Liver (tissue), 9 donors: ENCODE results near the gene MOGAT2. TPM values are rescaled to one million over a fixed set of nuclear protein-coding genes. Genes with fewer than 3 reads are reported as not detected.

Experiments used
- DNase-seq: peaks from one replicate; pipeline ENCODE4 v3.0.0-alpha.2; 2017; ENCODE audit warnings: low spot score
- H3K27ac ChIP-seq, 2 donors: one replicate each; pipeline ENCODE4 v1.7.0; 2013; ENCODE audit warnings: inconsistent platforms in 2 of 2, low read length in 2 of 2, control low read depth in 1 of 2, low read depth in 1 of 2, mild to moderate bottlenecking in 1 of 2
- H3K27me3 ChIP-seq, 4 donors: one replicate each; pipeline versions ENCODE4 v1.6.1 to v1.7.0; 2013; ENCODE audit warnings: low read length in 3 of 4, inconsistent platforms in 1 of 4, mild to moderate bottlenecking in 1 of 4, moderate library complexity in 1 of 4; ENCODE audit not compliant: control insufficient read depth in 4 of 4, insufficient read depth in 4 of 4
- H3K36me3 ChIP-seq, 4 donors: one replicate each; pipeline versions ENCODE4 v1.6.1 to v1.7.0; 2013; ENCODE audit warnings: low read length in 3 of 4, mild to moderate bottlenecking in 3 of 4, low read depth in 1 of 4, moderate library complexity in 1 of 4; ENCODE audit not compliant: control insufficient read depth in 4 of 4, insufficient read depth in 3 of 4
- H3K4me1 ChIP-seq, 4 donors: one replicate each; pipeline versions ENCODE4 v1.6.1 to v1.7.0; 2013; ENCODE audit warnings: low read length in 3 of 4, mild to moderate bottlenecking in 3 of 4, moderate library complexity in 1 of 4; ENCODE audit not compliant: control insufficient read depth in 4 of 4, insufficient read depth in 4 of 4
- H3K4me3 ChIP-seq, 3 donors: one replicate each; pipeline versions ENCODE4 v1.6.1 to v1.7.0; 2013; ENCODE audit warnings: low read length in 3 of 3, control low read depth in 1 of 3, low read depth in 1 of 3, mild to moderate bottlenecking in 1 of 3
- H3K9ac ChIP-seq, 2 donors: one replicate each; pipeline ENCODE4 v1.7.0; 2013; ENCODE audit warnings: low read length in 2 of 2, mild to moderate bottlenecking in 2 of 2, moderate library complexity in 2 of 2, control low read depth in 1 of 2, low read depth in 1 of 2
- H3K9me3 ChIP-seq, 4 donors: one replicate each; pipeline versions ENCODE4 v1.6.1 to v1.7.0; 2013; ENCODE audit warnings: low read length in 3 of 4; ENCODE audit not compliant: control insufficient read depth in 4 of 4
- EGR1 ChIP-seq, 2 donors: IDR thresholded peaks; 2 replicates each; pipeline ENCODE4 v1.6.1; 2016 to 2018; ENCODE audit warnings: antibody characterized with exemption in 2 of 2, low read depth in 2 of 2
- FOXA1 ChIP-seq: IDR thresholded peaks from 2 replicates; pipeline ENCODE4 v1.6.1; 2016; ENCODE audit warnings: antibody characterized with exemption
- FOXA2 ChIP-seq: IDR thresholded peaks from 2 replicates; pipeline ENCODE4 v1.6.1; 2016; ENCODE audit warnings: antibody characterized with exemption
- GABPA ChIP-seq, 2 donors: IDR thresholded peaks in 1 of 2; conservative IDR thresholded peaks in 1 of 2; 2 replicates each; pipeline ENCODE4 v1.6.1; 2016; ENCODE audit warnings: antibody characterized with exemption in 2 of 2, mild to moderate bottlenecking in 1 of 2, moderate library complexity in 1 of 2
- HNF4A ChIP-seq, 2 donors: conservative IDR thresholded peaks; 2 replicates each; pipeline ENCODE4 v1.6.1; 2016; ENCODE audit warnings: antibody characterized with exemption in 2 of 2, mild to moderate bottlenecking in 2 of 2
- HNF4G ChIP-seq: IDR thresholded peaks from 2 replicates; pipeline ENCODE4 v1.6.1; 2016; ENCODE audit warnings: antibody characterized with exemption
- JUND ChIP-seq, 2 donors: IDR thresholded peaks; 2 replicates each; pipeline ENCODE4 v1.6.1; 2016; ENCODE audit warnings: antibody characterized with exemption in 2 of 2
- NR2F2 ChIP-seq: IDR thresholded peaks from 2 replicates; pipeline ENCODE4 v1.6.1; 2016; ENCODE audit warnings: antibody characterized with exemption
- RAD21 ChIP-seq, 2 donors: IDR thresholded peaks; 2 replicates each; pipeline ENCODE4 v1.6.1; 2016; ENCODE audit warnings: antibody characterized with exemption in 2 of 2, mild to moderate bottlenecking in 2 of 2
- RXRA ChIP-seq, 2 donors: IDR thresholded peaks; 2 replicates each; pipeline ENCODE4 v1.6.1; 2017 to 2018; ENCODE audit warnings: antibody characterized with exemption in 2 of 2, mild to moderate bottlenecking in 1 of 2
- SP1 ChIP-seq: IDR thresholded peaks from 2 replicates; pipeline ENCODE4 v1.6.1; 2018; ENCODE audit warnings: antibody characterized with exemption, mild to moderate bottlenecking
- TAF1 ChIP-seq: conservative IDR thresholded peaks from 2 replicates; pipeline ENCODE4 v1.6.1; 2016; ENCODE audit warnings: antibody characterized with exemption, mild to moderate bottlenecking
- YY1 ChIP-seq: IDR thresholded peaks from 2 replicates; pipeline ENCODE4 v1.6.1; 2016; ENCODE audit warnings: antibody characterized with exemption, mild to moderate bottlenecking
- WGBS: extraction: QIAGEN DNeasy Blood & Tissue Kit; methylation state at CpG from one replicate; pipeline ENCODE4 v1.1.7; 2013; 5-methylcytosine and 5-hydroxymethylcytosine counted together
- polyA plus RNA-seq, 2 donors: library from polyadenylated mRNA; stranded (reverse) in 1 of 2; unstranded in 1 of 2; fragments of 200-250 nt in 1 of 2; fragments of >200 nt in 1 of 2; fragmentation: Nextera tagmentation in 1 of 2; extraction: Ambion mirVana in 1 of 2; gene quantifications; one replicate each; pipeline versions ENCODE4 v1.2.1 to v1.2.3, GENCODE V29; 2013 to 2015
- total RNA-seq, 2 donors: library from RNA; depleted of rRNA; stranded (reverse); fragments of >200 nt; gene quantifications; one replicate each; pipeline ENCODE4 v1.2.3, GENCODE V29; 2014
- TF ChIP-seq, protein P1 (sequence below): IDR thresholded peaks from 2 replicates; pipeline ENCODE4 v1.6.1; 2016; ENCODE audit warnings: antibody characterized with exemption, mild to moderate bottlenecking
- TF ChIP-seq, protein P2 (sequence below): IDR thresholded peaks from 2 replicates; pipeline ENCODE4 v1.6.1; 2016; ENCODE audit warnings: antibody characterized with exemption
- TF ChIP-seq, protein P3 (sequence below): IDR thresholded peaks from 2 replicates; pipeline ENCODE4 v1.6.1; 2016; ENCODE audit warnings: antibody characterized with exemption
- TF ChIP-seq, protein P4 (sequence below): IDR thresholded peaks from 2 replicates; pipeline ENCODE4 v1.6.1; 2016; ENCODE audit warnings: antibody characterized with exemption
- TF ChIP-seq, protein P5 (sequence below): fragments of 150-350 bp; IDR thresholded peaks from 2 replicates; pipeline ENCODE4 v1.5.1; 2017; ENCODE audit warnings: improper control_type of control experiment, low read depth, low read length; ENCODE audit not compliant: missing input control
- donor health status: healthy.
- donor health status: healthy.
- donor health status: healthy.
- donor health status: healthy.
- donor health status: healthy.

MOGAT2 gene
- total and polyA plus RNA-seq, 4 donors = 1.0 to 92.4 (median 37.6) TPM

DNA sequence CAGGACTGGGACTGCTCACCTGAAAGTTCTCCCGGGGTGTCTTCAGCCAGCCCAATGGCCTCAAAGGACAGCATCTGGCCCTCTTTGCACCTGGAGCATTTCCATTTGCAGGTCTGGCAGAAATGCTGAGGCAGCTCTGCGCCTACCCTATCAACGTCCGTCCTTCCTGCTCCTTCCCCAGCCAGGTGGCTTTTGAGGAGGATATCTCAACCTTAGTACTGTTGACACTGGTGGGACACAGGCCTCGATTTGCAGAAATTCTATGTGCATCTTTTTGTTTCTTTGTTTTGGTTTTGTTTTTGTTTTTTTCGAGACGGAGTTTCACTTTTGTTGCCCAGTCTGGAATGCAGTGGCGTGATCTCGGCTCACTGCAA is 5.0 kb downstream of the MOGAT2 start:
- peaks cover 15 to 77% (median 67%) of the 10 kb centered on the region in 4 donors for H3K4me1 ChIP-seq
- H3K9me3 ChIP-seq = no peaks in the 10 kb centered on the region
- H3K27ac ChIP-seq = peak overlapping the region; percentile 70 to 82
- peaks cover 0 to 6% (median 1%) of the 10 kb centered on the region in 4 donors for H3K36me3 ChIP-seq
- WGBS = 32% methylated on average over 9 of the region's 9 CpGs
- DNase-seq = no peak
- H3K27me3 ChIP-seq = no peaks in the 10 kb centered on the region
- H3K9ac ChIP-seq = no peak overlapping the region
- peak overlapping the region in 1 of 3 donors; percentile 14 for H3K4me3 ChIP-seq
- TF ChIP-seq JUND (IDR thresholded peaks at IDR 0.05) = no peak

DNA sequence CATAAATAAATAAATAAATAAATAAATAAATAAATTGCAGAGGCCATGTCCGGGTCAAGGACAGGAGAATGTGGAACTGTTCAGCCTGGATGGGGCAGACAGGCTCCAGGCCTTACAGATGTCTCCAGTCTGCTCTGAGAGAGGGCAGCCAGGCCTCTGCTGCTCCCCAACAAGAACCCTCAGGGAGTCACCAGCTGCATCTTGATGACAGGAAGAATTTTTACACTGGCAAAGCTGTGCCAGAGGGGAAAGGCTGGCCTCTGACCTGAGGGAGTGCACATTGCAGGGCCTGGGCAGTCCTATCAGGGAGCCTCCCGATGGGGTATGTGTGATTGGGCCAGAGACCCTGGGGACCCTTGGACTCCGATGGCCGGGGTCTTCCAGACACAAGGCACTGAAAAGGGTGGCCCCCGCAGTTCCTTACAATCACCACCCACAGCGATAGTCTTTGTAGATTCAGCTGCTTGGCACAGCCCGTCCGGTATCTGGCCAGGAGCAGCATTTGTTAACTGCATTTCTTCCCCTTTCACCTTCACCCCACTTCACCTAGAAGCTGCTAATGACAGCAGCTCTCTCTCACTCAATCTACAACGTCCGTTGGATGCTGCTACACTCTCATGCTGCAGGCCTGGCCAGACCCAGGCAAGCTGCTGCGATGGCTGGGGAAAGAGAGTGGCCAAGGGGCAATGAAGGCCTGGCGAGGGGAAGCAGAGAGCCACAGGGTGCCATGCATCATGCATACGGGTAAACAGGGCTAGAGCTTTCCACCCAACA is 8.1 kb downstream of the MOGAT2 start:
- H3K27me3 ChIP-seq = no peaks in the 10 kb centered on the region
- no peak overlapping the region for H3K9ac ChIP-seq
- TF ChIP-seq FOXA2 (no peak), JUND (IDR thresholded peaks at IDR 0.05) (no peak), RAD21 (IDR thresholded peaks at IDR 0.05) (no peak), RXRA (IDR thresholded peaks at IDR 0.05) (no peak), GABPA (IDR thresholded peaks at IDR 0.05 in 1 of 2, conservative IDR thresholded peaks at IDR 0.05 in 1 of 2) (no peak), SP1 (no peak), TAF1 (no peak), NR2F2 (no peak), FOXA1 (no peak), EGR1 (IDR thresholded peaks at IDR 0.05; ENCODE audit: low read depth in 2 of 2) (no peak), YY1 (no peak), HNF4G (no peak), HNF4A (conservative IDR thresholded peaks at IDR 0.05) (no peak)
- TF ChIP-seq, protein P1, sequence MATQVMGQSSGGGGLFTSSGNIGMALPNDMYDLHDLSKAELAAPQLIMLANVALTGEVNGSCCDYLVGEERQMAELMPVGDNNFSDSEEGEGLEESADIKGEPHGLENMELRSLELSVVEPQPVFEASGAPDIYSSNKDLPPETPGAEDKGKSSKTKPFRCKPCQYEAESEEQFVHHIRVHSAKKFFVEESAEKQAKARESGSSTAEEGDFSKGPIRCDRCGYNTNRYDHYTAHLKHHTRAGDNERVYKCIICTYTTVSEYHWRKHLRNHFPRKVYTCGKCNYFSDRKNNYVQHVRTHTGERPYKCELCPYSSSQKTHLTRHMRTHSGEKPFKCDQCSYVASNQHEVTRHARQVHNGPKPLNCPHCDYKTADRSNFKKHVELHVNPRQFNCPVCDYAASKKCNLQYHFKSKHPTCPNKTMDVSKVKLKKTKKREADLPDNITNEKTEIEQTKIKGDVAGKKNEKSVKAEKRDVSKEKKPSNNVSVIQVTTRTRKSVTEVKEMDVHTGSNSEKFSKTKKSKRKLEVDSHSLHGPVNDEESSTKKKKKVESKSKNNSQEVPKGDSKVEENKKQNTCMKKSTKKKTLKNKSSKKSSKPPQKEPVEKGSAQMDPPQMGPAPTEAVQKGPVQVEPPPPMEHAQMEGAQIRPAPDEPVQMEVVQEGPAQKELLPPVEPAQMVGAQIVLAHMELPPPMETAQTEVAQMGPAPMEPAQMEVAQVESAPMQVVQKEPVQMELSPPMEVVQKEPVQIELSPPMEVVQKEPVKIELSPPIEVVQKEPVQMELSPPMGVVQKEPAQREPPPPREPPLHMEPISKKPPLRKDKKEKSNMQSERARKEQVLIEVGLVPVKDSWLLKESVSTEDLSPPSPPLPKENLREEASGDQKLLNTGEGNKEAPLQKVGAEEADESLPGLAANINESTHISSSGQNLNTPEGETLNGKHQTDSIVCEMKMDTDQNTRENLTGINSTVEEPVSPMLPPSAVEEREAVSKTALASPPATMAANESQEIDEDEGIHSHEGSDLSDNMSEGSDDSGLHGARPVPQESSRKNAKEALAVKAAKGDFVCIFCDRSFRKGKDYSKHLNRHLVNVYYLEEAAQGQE = no peak
- TF ChIP-seq, protein P2, sequence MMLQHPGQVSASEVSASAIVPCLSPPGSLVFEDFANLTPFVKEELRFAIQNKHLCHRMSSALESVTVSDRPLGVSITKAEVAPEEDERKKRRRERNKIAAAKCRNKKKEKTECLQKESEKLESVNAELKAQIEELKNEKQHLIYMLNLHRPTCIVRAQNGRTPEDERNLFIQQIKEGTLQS = no peak
- TF ChIP-seq, protein P3, sequence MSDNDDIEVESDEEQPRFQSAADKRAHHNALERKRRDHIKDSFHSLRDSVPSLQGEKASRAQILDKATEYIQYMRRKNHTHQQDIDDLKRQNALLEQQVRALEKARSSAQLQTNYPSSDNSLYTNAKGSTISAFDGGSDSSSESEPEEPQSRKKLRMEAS = no peak
- TF ChIP-seq, protein P4, sequence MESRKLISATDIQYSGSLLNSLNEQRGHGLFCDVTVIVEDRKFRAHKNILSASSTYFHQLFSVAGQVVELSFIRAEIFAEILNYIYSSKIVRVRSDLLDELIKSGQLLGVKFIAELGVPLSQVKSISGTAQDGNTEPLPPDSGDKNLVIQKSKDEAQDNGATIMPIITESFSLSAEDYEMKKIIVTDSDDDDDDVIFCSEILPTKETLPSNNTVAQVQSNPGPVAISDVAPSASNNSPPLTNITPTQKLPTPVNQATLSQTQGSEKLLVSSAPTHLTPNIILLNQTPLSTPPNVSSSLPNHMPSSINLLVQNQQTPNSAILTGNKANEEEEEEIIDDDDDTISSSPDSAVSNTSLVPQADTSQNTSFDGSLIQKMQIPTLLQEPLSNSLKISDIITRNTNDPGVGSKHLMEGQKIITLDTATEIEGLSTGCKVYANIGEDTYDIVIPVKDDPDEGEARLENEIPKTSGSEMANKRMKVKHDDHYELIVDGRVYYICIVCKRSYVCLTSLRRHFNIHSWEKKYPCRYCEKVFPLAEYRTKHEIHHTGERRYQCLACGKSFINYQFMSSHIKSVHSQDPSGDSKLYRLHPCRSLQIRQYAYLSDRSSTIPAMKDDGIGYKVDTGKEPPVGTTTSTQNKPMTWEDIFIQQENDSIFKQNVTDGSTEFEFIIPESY = no peak
- TF ChIP-seq, protein P5, sequence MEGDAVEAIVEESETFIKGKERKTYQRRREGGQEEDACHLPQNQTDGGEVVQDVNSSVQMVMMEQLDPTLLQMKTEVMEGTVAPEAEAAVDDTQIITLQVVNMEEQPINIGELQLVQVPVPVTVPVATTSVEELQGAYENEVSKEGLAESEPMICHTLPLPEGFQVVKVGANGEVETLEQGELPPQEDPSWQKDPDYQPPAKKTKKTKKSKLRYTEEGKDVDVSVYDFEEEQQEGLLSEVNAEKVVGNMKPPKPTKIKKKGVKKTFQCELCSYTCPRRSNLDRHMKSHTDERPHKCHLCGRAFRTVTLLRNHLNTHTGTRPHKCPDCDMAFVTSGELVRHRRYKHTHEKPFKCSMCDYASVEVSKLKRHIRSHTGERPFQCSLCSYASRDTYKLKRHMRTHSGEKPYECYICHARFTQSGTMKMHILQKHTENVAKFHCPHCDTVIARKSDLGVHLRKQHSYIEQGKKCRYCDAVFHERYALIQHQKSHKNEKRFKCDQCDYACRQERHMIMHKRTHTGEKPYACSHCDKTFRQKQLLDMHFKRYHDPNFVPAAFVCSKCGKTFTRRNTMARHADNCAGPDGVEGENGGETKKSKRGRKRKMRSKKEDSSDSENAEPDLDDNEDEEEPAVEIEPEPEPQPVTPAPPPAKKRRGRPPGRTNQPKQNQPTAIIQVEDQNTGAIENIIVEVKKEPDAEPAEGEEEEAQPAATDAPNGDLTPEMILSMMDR = no peak
- no peaks in the 10 kb centered on the region for H3K9me3 ChIP-seq
- WGBS = 87% methylated on average over 13 of the region's 13 CpGs
- H3K27ac ChIP-seq = no peak overlapping the region
- no peak for DNase-seq
- no peak overlapping the region for H3K4me3 ChIP-seq
- peaks cover 0 to 23% (median 15%) of the 10 kb centered on the region in 4 donors for H3K36me3 ChIP-seq
- peaks cover 5 to 49% (median 41%) of the 10 kb centered on the region in 4 donors for H3K4me1 ChIP-seq
